Liver (tissue), 9 donors: ENCODE data around the gene TNNI3K. TPM values are rescaled to one million over a fixed set of nuclear protein-coding genes. Genes with fewer than 3 reads are reported as not detected.

Experiments used
- DNase-seq: peaks from one replicate; pipeline ENCODE4 v3.0.0-alpha.2; 2017; ENCODE audit warnings: low spot score
- H3K27ac ChIP-seq, 2 donors: one replicate each; pipeline ENCODE4 v1.7.0; 2013; ENCODE audit warnings: inconsistent platforms in 2 of 2, low read length in 2 of 2, control low read depth in 1 of 2, low read depth in 1 of 2, mild to moderate bottlenecking in 1 of 2
- H3K27me3 ChIP-seq, 4 donors: one replicate each; pipeline versions ENCODE4 v1.6.1 to v1.7.0; 2013; ENCODE audit warnings: low read length in 3 of 4, inconsistent platforms in 1 of 4, mild to moderate bottlenecking in 1 of 4, moderate library complexity in 1 of 4; ENCODE audit not compliant: control insufficient read depth in 4 of 4, insufficient read depth in 4 of 4
- H3K36me3 ChIP-seq, 4 donors: one replicate each; pipeline versions ENCODE4 v1.6.1 to v1.7.0; 2013; ENCODE audit warnings: low read length in 3 of 4, mild to moderate bottlenecking in 3 of 4, low read depth in 1 of 4, moderate library complexity in 1 of 4; ENCODE audit not compliant: control insufficient read depth in 4 of 4, insufficient read depth in 3 of 4
- H3K4me1 ChIP-seq, 4 donors: one replicate each; pipeline versions ENCODE4 v1.6.1 to v1.7.0; 2013; ENCODE audit warnings: low read length in 3 of 4, mild to moderate bottlenecking in 3 of 4, moderate library complexity in 1 of 4; ENCODE audit not compliant: control insufficient read depth in 4 of 4, insufficient read depth in 4 of 4
- H3K4me3 ChIP-seq, 3 donors: one replicate each; pipeline versions ENCODE4 v1.6.1 to v1.7.0; 2013; ENCODE audit warnings: low read length in 3 of 3, control low read depth in 1 of 3, low read depth in 1 of 3, mild to moderate bottlenecking in 1 of 3
- H3K9ac ChIP-seq, 2 donors: one replicate each; pipeline ENCODE4 v1.7.0; 2013; ENCODE audit warnings: low read length in 2 of 2, mild to moderate bottlenecking in 2 of 2, moderate library complexity in 2 of 2, control low read depth in 1 of 2, low read depth in 1 of 2
- H3K9me3 ChIP-seq, 4 donors: one replicate each; pipeline versions ENCODE4 v1.6.1 to v1.7.0; 2013; ENCODE audit warnings: low read length in 3 of 4; ENCODE audit not compliant: control insufficient read depth in 4 of 4
- ATF3 ChIP-seq: IDR thresholded peaks from 2 replicates; pipeline ENCODE4 v1.6.1; 2016; ENCODE audit warnings: antibody characterized with exemption
- EGR1 ChIP-seq, 2 donors: IDR thresholded peaks; 2 replicates each; pipeline ENCODE4 v1.6.1; 2016 to 2018; ENCODE audit warnings: antibody characterized with exemption in 2 of 2, low read depth in 2 of 2
- FOXA1 ChIP-seq: IDR thresholded peaks from 2 replicates; pipeline ENCODE4 v1.6.1; 2016; ENCODE audit warnings: antibody characterized with exemption
- FOXA2 ChIP-seq: IDR thresholded peaks from 2 replicates; pipeline ENCODE4 v1.6.1; 2016; ENCODE audit warnings: antibody characterized with exemption
- GABPA ChIP-seq, 2 donors: IDR thresholded peaks in 1 of 2; conservative IDR thresholded peaks in 1 of 2; 2 replicates each; pipeline ENCODE4 v1.6.1; 2016; ENCODE audit warnings: antibody characterized with exemption in 2 of 2, mild to moderate bottlenecking in 1 of 2, moderate library complexity in 1 of 2
- HNF4A ChIP-seq, 2 donors: conservative IDR thresholded peaks; 2 replicates each; pipeline ENCODE4 v1.6.1; 2016; ENCODE audit warnings: antibody characterized with exemption in 2 of 2, mild to moderate bottlenecking in 2 of 2
- HNF4G ChIP-seq: IDR thresholded peaks from 2 replicates; pipeline ENCODE4 v1.6.1; 2016; ENCODE audit warnings: antibody characterized with exemption
- JUND ChIP-seq, 2 donors: IDR thresholded peaks; 2 replicates each; pipeline ENCODE4 v1.6.1; 2016; ENCODE audit warnings: antibody characterized with exemption in 2 of 2
- NR2F2 ChIP-seq: IDR thresholded peaks from 2 replicates; pipeline ENCODE4 v1.6.1; 2016; ENCODE audit warnings: antibody characterized with exemption
- RAD21 ChIP-seq, 2 donors: IDR thresholded peaks; 2 replicates each; pipeline ENCODE4 v1.6.1; 2016; ENCODE audit warnings: antibody characterized with exemption in 2 of 2, mild to moderate bottlenecking in 2 of 2
- REST ChIP-seq: IDR thresholded peaks from 2 replicates; pipeline ENCODE4 v1.6.1; 2016; ENCODE audit warnings: antibody characterized with exemption, mild to moderate bottlenecking
- RXRA ChIP-seq, 2 donors: IDR thresholded peaks; 2 replicates each; pipeline ENCODE4 v1.6.1; 2017 to 2018; ENCODE audit warnings: antibody characterized with exemption in 2 of 2, mild to moderate bottlenecking in 1 of 2
- SP1 ChIP-seq: IDR thresholded peaks from 2 replicates; pipeline ENCODE4 v1.6.1; 2018; ENCODE audit warnings: antibody characterized with exemption, mild to moderate bottlenecking
- TAF1 ChIP-seq: conservative IDR thresholded peaks from 2 replicates; pipeline ENCODE4 v1.6.1; 2016; ENCODE audit warnings: antibody characterized with exemption, mild to moderate bottlenecking
- YY1 ChIP-seq: IDR thresholded peaks from 2 replicates; pipeline ENCODE4 v1.6.1; 2016; ENCODE audit warnings: antibody characterized with exemption, mild to moderate bottlenecking
- WGBS: extraction: QIAGEN DNeasy Blood & Tissue Kit; methylation state at CpG from one replicate; pipeline ENCODE4 v1.1.7; 2013; 5-methylcytosine and 5-hydroxymethylcytosine counted together
- polyA plus RNA-seq, 2 donors: library from polyadenylated mRNA; stranded (reverse) in 1 of 2; unstranded in 1 of 2; fragments of 200-250 nt in 1 of 2; fragments of >200 nt in 1 of 2; fragmentation: Nextera tagmentation in 1 of 2; extraction: Ambion mirVana in 1 of 2; gene quantifications; one replicate each; pipeline versions ENCODE4 v1.2.1 to v1.2.3, GENCODE V29; 2013 to 2015
- total RNA-seq, 2 donors: library from RNA; depleted of rRNA; stranded (reverse); fragments of >200 nt; gene quantifications; one replicate each; pipeline ENCODE4 v1.2.3, GENCODE V29; 2014
- TF ChIP-seq, protein P1 (sequence below): IDR thresholded peaks from 2 replicates; pipeline ENCODE4 v1.6.1; 2016; ENCODE audit warnings: antibody characterized with exemption
- TF ChIP-seq, protein P2 (sequence below): IDR thresholded peaks from 2 replicates; pipeline ENCODE4 v1.6.1; 2016; ENCODE audit warnings: antibody characterized with exemption
- TF ChIP-seq, protein P3 (sequence below): fragments of 150-350 bp; IDR thresholded peaks from 2 replicates; pipeline ENCODE4 v1.5.1; 2017; ENCODE audit warnings: improper control_type of control experiment, low read depth, low read length; ENCODE audit not compliant: missing input control
- donor health status: healthy.
- donor health status: healthy.
- donor health status: healthy.
- donor health status: healthy.
- donor health status: healthy.

The TNNI3K gene
- total and polyA plus RNA-seq, 4 donors, result 0.09 to 0.10 TPM; not detected in 2

DNA sequence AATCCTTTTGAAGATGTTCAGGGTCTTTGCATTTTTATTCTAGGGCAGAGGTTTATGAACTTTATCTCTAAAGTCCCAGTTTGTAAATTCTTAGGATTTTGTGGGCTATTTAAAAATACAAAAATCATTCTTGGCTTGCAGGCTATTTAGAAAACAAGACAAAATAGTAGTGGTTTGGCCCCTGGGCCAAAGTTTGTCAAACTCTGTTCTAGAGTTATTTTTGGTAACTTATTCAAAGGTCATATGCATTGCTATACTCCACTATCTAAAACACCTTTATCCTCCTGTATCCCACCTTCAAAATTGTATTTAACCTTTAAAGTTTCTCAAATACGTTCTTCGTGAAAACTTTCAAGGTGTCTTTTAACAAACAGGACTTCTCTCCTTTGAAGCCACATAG lies 352.7 kb downstream of the TNNI3K start:
- no peaks in the 10 kb centered on the region for H3K9me3 ChIP-seq
- no peak for DNase-seq
- H3K9ac ChIP-seq, result no peak overlapping the region
- TF ChIP-seq NR2F2 (no peak), SP1 (peak; percentile 45), HNF4G (no peak), GABPA (IDR thresholded peaks at IDR 0.05 in 1 of 2, conservative IDR thresholded peaks at IDR 0.05 in 1 of 2) (no peak), HNF4A (conservative IDR thresholded peaks at IDR 0.05) (peak; percentile 91 to 95), EGR1 (IDR thresholded peaks at IDR 0.05; ENCODE audit: low read depth in 2 of 2) (no peak), RXRA (IDR thresholded peaks at IDR 0.05) (peak; percentile 22 to 65), TAF1 (no peak), YY1 (peak; percentile 20), FOXA1 (no peak), FOXA2 (no peak), RAD21 (IDR thresholded peaks at IDR 0.05) (peak in 1 of 2 donors; percentile 4), JUND (IDR thresholded peaks at IDR 0.05) (no peak), ATF3 (no peak), REST (no peak)
- TF ChIP-seq, protein P1, sequence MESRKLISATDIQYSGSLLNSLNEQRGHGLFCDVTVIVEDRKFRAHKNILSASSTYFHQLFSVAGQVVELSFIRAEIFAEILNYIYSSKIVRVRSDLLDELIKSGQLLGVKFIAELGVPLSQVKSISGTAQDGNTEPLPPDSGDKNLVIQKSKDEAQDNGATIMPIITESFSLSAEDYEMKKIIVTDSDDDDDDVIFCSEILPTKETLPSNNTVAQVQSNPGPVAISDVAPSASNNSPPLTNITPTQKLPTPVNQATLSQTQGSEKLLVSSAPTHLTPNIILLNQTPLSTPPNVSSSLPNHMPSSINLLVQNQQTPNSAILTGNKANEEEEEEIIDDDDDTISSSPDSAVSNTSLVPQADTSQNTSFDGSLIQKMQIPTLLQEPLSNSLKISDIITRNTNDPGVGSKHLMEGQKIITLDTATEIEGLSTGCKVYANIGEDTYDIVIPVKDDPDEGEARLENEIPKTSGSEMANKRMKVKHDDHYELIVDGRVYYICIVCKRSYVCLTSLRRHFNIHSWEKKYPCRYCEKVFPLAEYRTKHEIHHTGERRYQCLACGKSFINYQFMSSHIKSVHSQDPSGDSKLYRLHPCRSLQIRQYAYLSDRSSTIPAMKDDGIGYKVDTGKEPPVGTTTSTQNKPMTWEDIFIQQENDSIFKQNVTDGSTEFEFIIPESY, result no peak
- TF ChIP-seq, protein P2, sequence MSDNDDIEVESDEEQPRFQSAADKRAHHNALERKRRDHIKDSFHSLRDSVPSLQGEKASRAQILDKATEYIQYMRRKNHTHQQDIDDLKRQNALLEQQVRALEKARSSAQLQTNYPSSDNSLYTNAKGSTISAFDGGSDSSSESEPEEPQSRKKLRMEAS, result no peak
- TF ChIP-seq, protein P3, sequence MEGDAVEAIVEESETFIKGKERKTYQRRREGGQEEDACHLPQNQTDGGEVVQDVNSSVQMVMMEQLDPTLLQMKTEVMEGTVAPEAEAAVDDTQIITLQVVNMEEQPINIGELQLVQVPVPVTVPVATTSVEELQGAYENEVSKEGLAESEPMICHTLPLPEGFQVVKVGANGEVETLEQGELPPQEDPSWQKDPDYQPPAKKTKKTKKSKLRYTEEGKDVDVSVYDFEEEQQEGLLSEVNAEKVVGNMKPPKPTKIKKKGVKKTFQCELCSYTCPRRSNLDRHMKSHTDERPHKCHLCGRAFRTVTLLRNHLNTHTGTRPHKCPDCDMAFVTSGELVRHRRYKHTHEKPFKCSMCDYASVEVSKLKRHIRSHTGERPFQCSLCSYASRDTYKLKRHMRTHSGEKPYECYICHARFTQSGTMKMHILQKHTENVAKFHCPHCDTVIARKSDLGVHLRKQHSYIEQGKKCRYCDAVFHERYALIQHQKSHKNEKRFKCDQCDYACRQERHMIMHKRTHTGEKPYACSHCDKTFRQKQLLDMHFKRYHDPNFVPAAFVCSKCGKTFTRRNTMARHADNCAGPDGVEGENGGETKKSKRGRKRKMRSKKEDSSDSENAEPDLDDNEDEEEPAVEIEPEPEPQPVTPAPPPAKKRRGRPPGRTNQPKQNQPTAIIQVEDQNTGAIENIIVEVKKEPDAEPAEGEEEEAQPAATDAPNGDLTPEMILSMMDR, result no peak
- H3K27ac ChIP-seq, result peak overlapping the region in 1 of 2 donors; percentile 50
- H3K27me3 ChIP-seq, result no peaks in the 10 kb centered on the region
- no peak overlapping the region for H3K4me3 ChIP-seq
- peaks cover 3 to 13% (median 5%) of the 10 kb centered on the region in 4 donors for H3K4me1 ChIP-seq
- no peaks in the 10 kb centered on the region for H3K36me3 ChIP-seq
- 70% methylated on average over 2 of the region's 2 CpGs for WGBS

- H3K27ac ChIP-seq, result no peak overlapping the region
- TF ChIP-seq SP1 (no peak), JUND (IDR thresholded peaks at IDR 0.05) (no peak), RAD21 (IDR thresholded peaks at IDR 0.05) (no peak), EGR1 (IDR thresholded peaks at IDR 0.05; ENCODE audit: low read depth in 2 of 2) (no peak), HNF4A (conservative IDR thresholded peaks at IDR 0.05) (no peak), YY1 (no peak), RXRA (IDR thresholded peaks at IDR 0.05) (no peak)
- TF ChIP-seq, protein P1, result no peak
- TF ChIP-seq, protein P2, result no peak
- TF ChIP-seq, protein P3, result no peak
- no peaks in the 10 kb centered on the region for H3K36me3 ChIP-seq
- peaks cover 3 to 22% (median 17%) of the 10 kb centered on the region in 4 donors for H3K4me1 ChIP-seq
- no peak overlapping the region for H3K9ac ChIP-seq
- H3K4me3 ChIP-seq, result no peak overlapping the region
- H3K9me3 ChIP-seq, result no peaks in the 10 kb centered on the region
- 85% methylated on average over 5 of the region's 5 CpGs for WGBS
- no peaks in the 10 kb centered on the region for H3K27me3 ChIP-seq
- no peak for DNase-seq
Measured at GRCh38 chr1:74590288-74590687, 355.1 kb downstream of the TNNI3K start.
